GM21528 (cell line): Measurements from ENCODE around the gene DLG3.
"Not testable (repeated sequence)": the region's sequence is repeated elsewhere in the genome, so short reads cannot be mapped to it uniquely, and the experiment has no call there.

ENCODE experiments used
- ATAC-seq: cut with Tn5 transposase; IDR thresholded peaks from one replicate; pipeline ENCODE4 v1.9.1; 2021; ENCODE audit warnings: mild to moderate bottlenecking, moderate library complexity; ENCODE audit not compliant: unreplicated experiment, low FRiP score

DLG3 gene

GRCh38 chrX:70509078-70509477, 64.4 kb downstream of the DLG3 start:
- no peak for ATAC-seq

GRCh38 chrX:70515270-70515669, 70.6 kb downstream of the DLG3 start:
- ATAC-seq: not testable (repeated sequence)

- not testable (repeated sequence) for ATAC-seq
Observed at GRCh38 chrX:70515692-70516091, 71.1 kb downstream of the DLG3 start.

GRCh38 chrX:70525733-70526132, 81.1 kb downstream of the DLG3 start:
- ATAC-seq: no peak

- ATAC-seq: no peak
Observed at GRCh38 chrX:70527053-70527452, 82.4 kb downstream of the DLG3 start.

GRCh38 chrX:70527610-70528345, 83.1 kb downstream of the DLG3 start:
- no peak for ATAC-seq

GRCh38 chrX:70535198-70535597, 90.6 kb downstream of the DLG3 start:
- no peak for ATAC-seq

- no peak for ATAC-seq
Observed at GRCh38 chrX:70549429-70549828, 104.8 kb downstream of the DLG3 start.

- no peak for ATAC-seq
Observed at GRCh38 chrX:70552130-70552704, 107.6 kb downstream of the DLG3 start.

- ATAC-seq: no peak
Observed at GRCh38 chrX:70553516-70553915, 108.9 kb downstream of the DLG3 start.

- ATAC-seq: no peak
Observed at GRCh38 chrX:70554081-70554480, 109.4 kb downstream of the DLG3 start.

- ATAC-seq: no peak
Observed at GRCh38 chrX:70554523-70554922, 109.9 kb downstream of the DLG3 start.

- no peak for ATAC-seq
Observed at GRCh38 chrX:70554948-70555347, 110.3 kb downstream of the DLG3 start.
